OCI-LY3 (cell line): ENCODE results near the gene FBXO24.

Experiments used
- H2AFZ ChIP-seq: fragments of 200-600, 300-600 bp; shearing (Covaris generic); 2 replicates; pipeline ENCODE4 v1.6.0; 2014; ENCODE audit warnings: antibody characterized with exemption, low read depth, low read length
- H3K27ac ChIP-seq: fragments of 200-600, 300-600 bp; sonication (generic); 2 replicates; pipeline ENCODE4 v1.5.1; 2014; ENCODE audit warnings: mild to moderate bottlenecking, low read length, moderate library complexity, mixed read lengths
- H3K27me3 ChIP-seq: fragments of 200-600, 300-600 bp; sonication (generic); 2 replicates; pipeline ENCODE4 v1.6.1; 2014; ENCODE audit warnings: low read depth, low read length, mixed read lengths
- H3K36me3 ChIP-seq: fragments of 200-600, 300-600 bp; sonication (generic); replicated peaks from 2 replicates; pipeline ENCODE3; 2014; ENCODE audit warnings: low read depth, low read length, mixed read lengths
- H3K4me1 ChIP-seq: fragments of 300-600, 200-600 bp; sonication (generic); 2 replicates; pipeline ENCODE4 v1.6.1; 2014; ENCODE audit warnings: low read length, mixed read lengths
- H3K4me2 ChIP-seq: fragments of 200-600, 300-600 bp; sonication (generic); 2 replicates; pipeline ENCODE4 v1.6.1; 2014; ENCODE audit warnings: low read length, mixed read lengths
- H3K4me3 ChIP-seq: fragments of 300-600, 200-600 bp; sonication (generic); 2 replicates; pipeline ENCODE4 v1.5.1; 2014; ENCODE audit warnings: antibody characterized with exemption, mild to moderate bottlenecking, low read length, moderate library complexity
- H3K79me2 ChIP-seq: fragments of 300-600, 200-600 bp; shearing (Covaris generic); 2 replicates; pipeline ENCODE4 v1.6.1; 2014; ENCODE audit warnings: mild to moderate bottlenecking, low read length, mixed read lengths
- H3K9ac ChIP-seq: fragments of 300-600, 200-600 bp; shearing (Covaris generic); 2 replicates; pipeline ENCODE4 v1.6.0; 2014; ENCODE audit warnings: mild to moderate bottlenecking, low read length, moderate library complexity
- H3K9me3 ChIP-seq: fragments of 200-600, 300-600 bp; shearing (Covaris generic); 2 replicates; pipeline ENCODE4 v1.6.1; 2014; ENCODE audit warnings: low read length, mixed read lengths; ENCODE audit not compliant: insufficient read depth
- H4K20me1 ChIP-seq: fragments of 200-600, 300-600 bp; sonication (generic); 2 replicates; pipeline ENCODE4 v1.6.1; 2016; ENCODE audit warnings: low read length, mixed read lengths; ENCODE audit not compliant: insufficient read depth
- CTCF ChIP-seq: fragments of 200-600, 300-600 bp; sonication (generic); IDR thresholded peaks from 2 replicates; pipeline ENCODE4 v1.5.1; 2014; ENCODE audit warnings: antibody characterized with exemption, low read length, low read depth
- EZH2phosphoT487 ChIP-seq: fragments of 200-600 bp; shearing (Covaris generic); IDR thresholded peaks from 2 replicates; pipeline ENCODE4 v1.6.1; 2018; ENCODE audit warnings: antibody characterized with exemption, mixed run types, low read depth

Gene FBXO24

DNA sequence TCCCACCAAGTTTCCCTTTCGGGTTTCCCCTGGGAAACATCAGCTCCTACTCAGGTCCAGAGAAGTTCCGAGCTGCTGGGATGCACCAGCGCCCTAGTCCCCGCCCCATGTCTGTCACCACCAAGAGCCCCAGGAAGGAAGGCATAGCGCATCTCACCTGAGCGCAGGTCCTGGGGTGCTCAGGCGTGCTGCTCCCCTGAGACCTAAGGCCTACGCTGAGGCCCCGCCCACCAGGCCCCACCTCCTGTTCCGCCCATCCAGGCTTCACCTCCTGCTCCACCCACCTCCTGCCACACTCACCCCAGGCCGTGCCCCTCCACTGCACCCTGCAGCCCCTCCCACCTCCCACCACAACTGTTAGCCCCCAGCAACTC, 56.4 kb downstream of the FBXO24 start:
- peaks cover 10% of the 10 kb centered on the region; the same call in 1 of the 2 replicates for H3K27me3 ChIP-seq
- H2AFZ ChIP-seq = no peak overlapping the region
- H3K4me1 ChIP-seq = peaks cover 10% of the 10 kb centered on the region
- no peaks in the 10 kb centered on the region for H3K9me3 ChIP-seq
- H3K79me2 ChIP-seq = no peaks in the 10 kb centered on the region
- H3K4me2 ChIP-seq = peak overlapping the region; percentile 73
- H4K20me1 ChIP-seq = no peaks in the 10 kb centered on the region
- TF ChIP-seq EZH2phosphoT487 (no peak), CTCF (no peak)
- H3K27ac ChIP-seq = no peak overlapping the region
- no peak overlapping the region for H3K9ac ChIP-seq
- H3K4me3 ChIP-seq = peak overlapping the region; percentile 68
- H3K36me3 ChIP-seq = no peaks in the 10 kb centered on the region

- Histone ChIP-seq H3K79me2 (no peaks in the 10 kb centered on the region), H4K20me1 (no peaks in the 10 kb centered on the region), H3K27me3 (peaks cover 6% of the 10 kb centered on the region; the same call in 1 of the 2 replicates), H3K9ac (no peak overlapping the region), H3K4me2 (no peak overlapping the region), H2AFZ (no peak overlapping the region), H3K4me3 (no peak overlapping the region), H3K9me3 (no peaks in the 10 kb centered on the region), H3K36me3 (no peaks in the 10 kb centered on the region), H3K4me1 (no peaks in the 10 kb centered on the region), H3K27ac (no peak overlapping the region)
- TF ChIP-seq EZH2phosphoT487 = no peak
- TF ChIP-seq CTCF = no peak
These were observed 63.9 kb downstream of the FBXO24 start for GRCh38 chr7:100649826-100650565.
